GM19043 (cell line): ENCODE measurements around the gene ATP6V1G1.
"Not testable (repeated sequence)": the region's sequence is repeated elsewhere in the genome, so short reads cannot be mapped to it uniquely, and the experiment has no call there.

Experiments used
- ATAC-seq: cut with Tn5 transposase; IDR thresholded peaks from one replicate; pipeline ENCODE4 v1.9.1; 2021; ENCODE audit warnings: low read depth; ENCODE audit not compliant: unreplicated experiment

Gene ATP6V1G1

DNA sequence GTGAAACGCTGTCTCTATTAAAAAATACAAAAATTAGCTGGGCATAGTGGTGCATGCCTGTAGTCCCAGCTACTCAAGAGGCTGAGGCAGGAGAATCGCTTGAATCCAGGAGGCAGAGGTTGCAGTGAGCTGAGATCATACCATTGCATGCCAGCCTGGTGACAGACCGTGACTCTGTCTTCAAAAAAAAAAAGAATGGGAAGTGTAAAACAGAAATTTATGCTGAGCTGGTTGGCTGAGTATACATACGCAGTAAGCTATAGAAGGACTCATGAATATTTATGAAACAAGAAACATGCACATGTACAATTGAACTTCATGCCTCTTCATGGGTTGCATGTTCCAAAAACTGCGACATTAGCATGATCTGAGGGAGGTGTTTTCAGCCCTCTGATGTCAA lies 10.8 kb upstream of the ATP6V1G1 start:
- ATAC-seq, result not testable (repeated sequence)

DNA sequence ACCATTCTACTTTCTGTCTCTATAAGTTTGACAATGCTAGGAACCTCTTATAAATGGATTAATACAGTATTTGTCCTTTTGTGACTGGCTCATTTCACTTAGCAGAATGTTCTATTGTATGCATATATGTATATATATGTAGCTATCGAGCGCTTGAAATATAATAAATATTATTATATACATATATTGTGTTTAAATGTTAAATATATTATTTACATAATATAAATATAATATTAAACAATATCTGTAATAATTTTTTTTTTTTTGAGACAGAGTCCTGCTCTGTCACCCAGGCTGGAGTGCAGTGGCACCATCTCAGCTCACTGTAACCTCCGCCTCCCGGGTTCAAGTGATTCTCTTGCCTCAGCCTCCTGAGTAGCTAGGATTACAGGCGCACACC lies 9.4 kb upstream of the ATP6V1G1 start:
- not testable (repeated sequence) for ATAC-seq

DNA sequence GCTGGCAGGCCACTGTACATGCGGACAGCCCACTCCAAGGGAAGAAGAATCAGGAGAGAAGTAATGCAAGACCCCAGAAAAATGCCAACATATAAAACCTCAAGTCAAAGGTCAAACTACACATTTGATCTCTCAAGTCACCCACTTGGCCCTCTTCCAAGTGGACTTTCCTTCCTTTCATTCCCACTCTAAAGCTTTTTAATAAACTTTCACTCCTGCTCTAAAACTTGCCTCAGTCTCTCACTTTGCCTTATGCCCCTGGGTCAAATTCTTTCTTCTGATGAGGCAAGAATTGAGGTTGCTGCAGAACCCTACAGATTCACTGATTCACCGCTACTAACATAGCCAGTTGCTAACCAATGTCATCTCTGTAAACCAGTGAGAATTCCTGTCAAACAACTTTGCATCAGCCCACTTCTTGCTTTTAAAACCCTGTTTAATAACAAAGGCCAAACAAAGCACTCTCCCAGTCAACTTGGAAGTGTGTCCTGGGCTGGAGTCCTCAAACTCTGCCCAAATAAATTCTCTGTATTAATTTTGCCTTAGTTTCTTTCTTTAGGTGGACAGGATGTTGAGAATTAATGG lies 6.9 kb upstream of the ATP6V1G1 start:
- ATAC-seq, result no peak

DNA sequence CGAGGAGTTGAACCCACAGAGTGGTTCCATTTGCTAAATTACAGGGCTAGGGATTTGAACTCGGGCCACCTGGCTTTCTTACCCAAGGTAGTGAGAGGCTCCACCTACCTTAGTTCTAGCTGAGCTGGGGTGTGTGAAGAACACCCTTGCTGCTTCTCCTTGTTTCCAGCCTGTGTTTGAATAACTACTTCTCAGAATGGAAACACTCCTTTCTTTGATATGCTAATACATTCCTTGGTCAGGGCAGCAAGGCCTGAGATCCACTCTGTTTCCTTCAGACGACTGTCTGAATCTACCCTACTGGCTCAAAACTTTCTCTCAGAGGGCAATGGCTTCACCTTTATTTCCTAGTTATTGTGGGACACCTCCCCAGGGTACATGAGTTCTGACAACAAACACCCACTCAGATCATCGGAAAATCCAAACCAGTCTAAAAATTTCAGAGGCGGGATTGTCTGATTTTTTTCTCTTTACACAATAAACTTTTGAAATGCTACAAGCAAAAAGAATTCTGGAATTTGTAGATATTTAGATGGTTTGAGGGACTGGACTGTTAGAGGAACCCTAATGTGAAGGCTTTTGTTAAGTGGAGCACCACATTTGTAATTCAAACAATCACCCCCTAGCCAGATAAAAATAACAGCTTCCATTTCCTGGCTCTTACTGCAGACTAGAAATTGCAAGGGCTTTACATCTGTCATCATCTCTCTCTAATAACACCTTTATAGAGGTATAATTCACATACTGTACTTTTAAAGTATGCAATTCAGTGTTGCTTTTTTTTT lies 4.0 kb upstream of the ATP6V1G1 start:
- ATAC-seq, result no peak

DNA sequence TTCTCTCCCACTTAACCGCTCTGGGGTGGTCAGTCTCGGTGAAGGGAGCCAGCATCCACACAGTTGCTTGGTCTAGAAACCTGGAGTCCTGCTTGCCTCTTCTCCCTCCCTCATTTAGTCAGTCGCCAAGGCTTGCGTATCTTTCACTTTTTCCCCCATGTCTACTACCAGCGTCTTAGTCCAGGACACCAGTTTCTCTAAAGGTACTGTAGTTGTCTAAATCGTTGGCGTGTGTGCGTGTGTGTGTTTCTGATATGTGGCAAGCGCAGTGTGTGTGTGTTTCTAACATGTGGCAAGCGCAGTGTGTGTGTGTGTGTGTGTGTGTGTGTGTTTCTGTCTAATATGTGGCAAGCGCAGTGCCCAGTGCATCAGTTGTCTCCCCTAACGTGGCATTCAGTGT lies 641 bp downstream of the ATP6V1G1 start:
- no peak for ATAC-seq

DNA sequence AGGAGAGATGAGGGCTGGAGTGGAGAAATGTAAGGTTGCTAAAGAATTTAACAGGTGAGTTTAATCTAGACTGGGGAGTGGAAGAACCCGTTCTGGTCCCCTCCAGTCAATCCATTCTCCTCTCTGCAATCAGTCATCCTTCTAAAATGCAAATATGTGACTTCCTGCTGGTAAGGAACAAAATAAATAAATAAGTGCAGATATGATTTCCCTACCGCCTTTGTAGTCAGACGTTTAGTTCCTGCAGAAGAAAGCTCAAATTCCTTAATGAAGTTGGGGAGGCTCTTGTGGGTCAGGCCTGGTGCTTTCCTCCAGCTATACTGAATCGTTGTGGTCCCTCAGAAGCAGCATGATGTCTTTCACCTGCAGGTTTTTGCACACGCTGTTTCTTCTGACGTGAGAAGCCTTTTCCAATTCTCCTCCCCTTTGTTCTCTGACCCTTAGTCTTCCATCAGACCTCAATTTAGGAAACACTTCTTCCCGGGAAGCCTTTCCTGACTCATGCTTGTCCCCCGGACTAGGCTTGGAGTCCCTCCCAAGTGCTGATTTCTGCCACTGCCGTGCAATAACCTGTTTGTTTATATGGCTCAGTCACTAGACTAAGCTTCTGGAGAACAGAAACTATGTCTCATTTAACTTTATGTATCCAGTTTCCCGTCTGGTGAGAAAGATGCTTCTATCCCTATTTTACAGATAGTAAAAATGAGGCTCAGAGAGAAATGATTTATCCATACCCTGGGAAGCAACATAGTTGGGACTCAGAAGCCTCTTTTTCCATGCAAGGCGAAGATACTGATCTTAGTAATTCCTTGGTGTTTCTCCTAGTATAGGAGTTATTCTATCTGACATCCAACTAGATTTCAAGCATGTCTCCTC lies 1.3 kb downstream of the ATP6V1G1 start:
- no peak for ATAC-seq

DNA sequence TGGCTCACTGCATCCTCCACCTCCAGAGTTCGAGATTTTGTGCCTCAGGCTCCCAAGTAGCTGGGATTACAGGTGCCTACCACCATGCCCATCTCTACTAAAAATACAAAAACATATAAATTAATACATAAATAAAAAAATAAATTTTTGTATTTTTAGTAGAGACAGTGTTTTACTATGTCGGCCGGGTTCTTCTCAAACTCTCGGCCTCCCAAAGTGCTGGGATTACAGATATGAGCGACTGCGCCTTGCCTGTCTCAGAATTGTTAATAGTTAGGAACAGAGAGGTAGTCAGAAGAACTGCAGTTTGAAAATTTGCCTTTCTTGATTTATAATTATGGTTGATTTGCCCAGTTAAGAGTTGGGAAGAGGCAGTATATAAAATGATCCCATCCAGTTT lies 2.8 kb downstream of the ATP6V1G1 start:
- ATAC-seq, result no peak

DNA sequence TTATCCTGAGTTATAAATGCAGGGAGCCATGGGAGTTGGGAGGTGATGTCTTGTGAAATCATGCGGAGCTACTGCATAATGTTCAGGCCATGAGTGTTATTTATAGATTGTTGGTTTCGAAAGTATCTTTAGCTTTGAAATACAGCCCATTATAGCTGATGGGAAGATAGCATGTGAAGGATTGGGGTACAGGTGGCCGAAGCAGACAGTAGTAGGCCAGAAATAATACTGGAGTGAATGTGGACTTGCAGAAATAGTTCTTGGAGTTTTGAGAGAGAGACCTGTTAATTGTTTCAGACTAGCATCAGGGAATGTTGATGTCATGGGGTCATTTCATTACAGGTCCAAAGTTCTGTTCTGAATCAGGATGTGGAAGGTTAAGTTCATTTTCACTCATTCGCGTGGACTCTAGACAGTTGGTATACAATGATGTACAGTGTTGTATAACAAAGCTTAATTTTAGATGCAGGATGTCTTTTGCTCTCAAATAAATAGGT lies 3.8 kb downstream of the ATP6V1G1 start:
- ATAC-seq, result no peak

DNA sequence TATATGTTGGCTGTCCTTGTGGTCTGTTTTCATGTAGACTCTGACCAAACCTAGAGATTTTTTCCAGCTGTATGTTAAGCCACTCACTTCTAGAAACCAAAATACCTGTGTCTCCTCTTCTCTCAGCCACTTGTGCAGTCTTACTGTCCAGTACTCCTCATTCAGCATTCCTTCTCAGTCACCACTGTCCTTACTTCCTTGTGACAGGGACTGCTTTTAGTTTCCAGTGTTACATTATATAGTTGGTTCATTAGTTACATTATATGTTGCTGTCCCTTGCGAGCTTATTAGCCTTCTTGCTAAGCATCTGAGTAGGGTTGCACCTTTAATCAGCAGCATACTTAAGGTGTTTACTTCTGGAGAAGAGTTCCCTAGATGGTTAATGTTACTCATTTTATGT lies 4.3 kb downstream of the ATP6V1G1 start:
- ATAC-seq, result no peak

DNA sequence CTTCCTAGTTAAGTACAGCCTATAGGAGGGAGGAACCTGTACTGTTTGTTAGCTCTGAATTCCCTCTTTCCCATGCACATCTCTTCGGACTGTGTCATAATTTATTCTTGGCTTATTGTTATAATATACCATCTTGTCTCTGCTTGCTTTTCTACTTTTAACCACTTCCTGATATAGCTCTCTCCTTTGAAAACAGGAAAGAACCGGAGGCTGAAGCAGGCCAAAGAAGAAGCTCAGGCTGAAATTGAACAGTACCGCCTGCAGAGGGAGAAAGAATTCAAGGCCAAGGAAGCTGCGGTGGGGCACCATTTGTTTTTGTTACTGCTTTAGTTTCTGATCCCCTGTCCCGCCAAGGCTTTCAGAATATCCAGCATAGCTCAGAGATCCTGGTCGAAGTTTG lies 4.8 kb downstream of the ATP6V1G1 start:
- peak; percentile 25 for ATAC-seq

DNA sequence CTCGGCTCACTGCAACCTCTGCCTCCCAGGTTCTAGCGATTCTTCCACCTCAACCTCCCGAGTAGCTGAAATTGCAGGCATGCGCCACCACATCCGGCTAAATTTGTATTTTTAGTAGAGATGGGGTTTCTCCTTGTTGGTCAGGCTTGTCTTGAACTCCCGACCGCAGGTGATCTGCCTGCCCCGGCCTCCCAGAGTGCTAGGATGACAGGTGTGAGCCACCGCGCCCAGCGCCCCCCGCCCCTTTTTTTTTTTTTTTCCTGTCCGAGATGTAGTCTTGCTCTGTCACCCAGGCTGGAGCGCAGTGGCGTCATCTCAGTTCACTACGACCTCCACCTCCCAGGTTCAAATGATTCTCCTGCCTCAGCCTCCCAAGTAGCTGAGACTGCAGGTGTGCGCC lies 6.6 kb downstream of the ATP6V1G1 start:
- no peak for ATAC-seq

DNA sequence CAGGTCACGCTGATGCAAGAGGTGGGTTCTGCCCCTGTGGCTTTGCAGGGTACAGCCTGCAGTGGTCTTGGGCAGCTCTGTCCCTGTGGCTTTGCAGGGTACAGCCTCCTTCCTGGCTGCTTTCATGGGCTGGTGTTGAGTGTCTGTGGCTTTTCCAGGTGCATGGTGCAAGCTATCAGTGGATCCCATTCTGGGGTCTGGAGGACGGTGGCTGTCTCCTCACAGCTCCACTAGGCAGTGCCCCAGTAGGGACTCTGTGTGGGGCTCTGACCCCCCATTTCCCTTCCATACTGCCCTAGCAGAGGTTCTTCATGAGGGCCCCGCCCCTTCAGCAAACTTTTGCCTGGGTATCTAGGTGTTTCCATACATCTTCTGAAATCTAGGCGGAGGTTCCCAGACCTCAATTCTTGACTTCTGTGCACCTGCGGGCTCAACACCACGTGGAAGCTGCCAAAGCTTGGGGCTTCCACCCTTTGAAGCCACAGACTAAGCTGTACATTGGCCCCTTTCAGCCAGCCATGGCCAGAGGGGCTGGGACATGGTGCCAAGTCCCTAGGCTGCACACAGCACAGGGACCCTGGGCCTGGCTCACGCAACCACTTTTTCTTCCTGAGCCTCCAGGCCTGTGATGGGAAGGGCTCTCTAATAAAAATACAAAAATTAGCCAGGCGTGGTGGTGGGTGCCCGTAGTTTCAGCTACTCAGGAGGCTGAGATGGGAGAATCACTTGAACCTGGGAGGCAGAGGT lies 13.1 kb downstream of the ATP6V1G1 start:
- ATAC-seq, result not testable (repeated sequence)

DNA sequence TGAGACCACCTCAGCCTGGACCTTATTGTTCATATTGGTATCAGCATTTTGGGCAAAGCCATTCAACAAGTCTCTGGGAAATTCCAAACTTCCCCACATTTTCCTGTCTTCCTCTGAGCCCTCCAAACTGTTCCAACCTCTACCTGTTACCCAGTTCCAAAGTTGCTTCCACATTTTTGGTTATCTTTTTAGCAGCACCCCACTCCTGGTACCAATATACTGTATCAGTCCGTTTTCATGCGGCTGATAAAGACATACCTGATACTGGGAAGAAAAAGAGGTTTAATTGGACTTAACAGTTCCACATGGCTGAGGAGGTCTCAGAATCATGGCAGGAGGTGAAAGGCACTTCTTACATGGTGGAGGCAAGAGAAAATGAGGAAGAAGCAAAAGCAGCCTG lies 14.2 kb downstream of the ATP6V1G1 start:
- ATAC-seq, result not testable (repeated sequence)

DNA sequence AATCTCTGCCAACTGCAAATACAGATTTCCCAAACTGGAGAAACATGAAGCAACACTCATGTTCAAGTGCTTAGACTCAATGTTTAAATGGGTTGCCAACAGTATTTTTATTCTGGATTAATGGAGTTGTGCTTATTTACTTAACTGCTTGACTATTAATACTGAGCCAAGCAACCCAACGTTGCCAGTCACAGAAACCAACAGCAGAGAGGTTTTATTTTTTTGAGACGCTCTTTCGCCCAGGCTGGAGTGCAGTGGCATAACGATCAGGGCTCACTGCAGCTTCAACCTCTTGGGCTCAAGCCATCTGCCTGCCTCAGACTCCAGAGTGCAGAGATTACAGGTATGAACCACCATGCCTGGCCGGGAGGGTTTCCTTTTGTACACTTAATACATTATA lies 15.1 kb downstream of the ATP6V1G1 start:
- ATAC-seq, result no peak

DNA sequence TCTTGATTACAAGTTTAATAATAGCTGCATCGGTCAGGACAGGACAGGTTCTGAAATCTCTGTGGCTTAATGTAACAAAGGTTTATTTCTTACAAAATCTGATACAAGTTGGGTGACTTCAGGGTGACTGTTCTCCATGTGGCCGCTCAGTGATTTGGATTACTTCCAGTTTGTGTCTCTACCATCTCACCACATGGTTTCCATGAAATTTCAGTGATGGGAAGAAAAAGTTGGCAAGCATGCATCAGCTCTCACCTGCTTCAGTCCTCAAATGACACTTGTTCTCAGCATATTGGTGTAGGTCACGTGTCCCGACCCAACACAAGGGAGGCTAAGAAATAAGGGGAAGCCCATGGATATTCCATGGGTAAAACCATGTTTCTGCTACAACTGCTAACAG lies 15.7 kb downstream of the ATP6V1G1 start:
- no peak for ATAC-seq

DNA sequence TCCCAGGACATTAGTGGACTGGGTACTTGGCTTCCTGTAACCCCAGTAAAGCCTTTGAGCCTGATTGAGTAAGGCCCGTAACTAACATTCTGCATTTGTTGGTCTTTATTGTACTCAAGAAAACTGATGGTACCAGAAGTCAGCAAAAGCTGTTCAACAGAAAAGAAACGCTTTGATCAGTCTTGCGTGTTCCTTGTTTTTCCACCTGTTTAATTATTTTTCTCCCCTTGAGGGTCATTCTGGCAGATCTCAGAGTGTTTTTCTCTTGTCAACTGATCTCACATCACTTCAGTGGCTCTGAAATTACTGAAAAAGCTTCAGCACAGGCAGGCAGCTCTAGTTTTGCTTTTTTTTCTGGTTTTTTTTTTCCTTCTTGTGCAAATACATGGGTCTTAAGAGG lies 17.4 kb downstream of the ATP6V1G1 start:
- no peak for ATAC-seq

DNA sequence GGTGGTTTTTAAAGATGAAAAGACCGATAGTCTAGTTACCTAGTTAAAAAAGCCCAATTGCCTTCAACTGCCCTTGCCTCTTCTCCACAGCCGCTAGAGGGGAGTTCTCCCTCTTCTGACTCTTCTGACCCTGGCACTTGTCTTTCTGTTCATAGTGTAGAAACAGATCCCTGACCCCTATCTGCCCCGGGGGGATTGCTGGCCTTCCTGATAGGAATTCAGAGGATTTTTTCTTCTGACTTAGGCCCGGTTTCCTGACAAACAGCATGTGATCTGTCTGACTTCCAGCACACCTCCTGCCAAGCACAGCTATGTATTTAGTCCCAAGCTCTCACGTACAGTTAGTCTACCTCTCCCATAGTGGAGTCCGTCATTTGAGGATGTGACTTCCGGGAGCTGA lies 18.5 kb downstream of the ATP6V1G1 start:
- no peak for ATAC-seq

DNA sequence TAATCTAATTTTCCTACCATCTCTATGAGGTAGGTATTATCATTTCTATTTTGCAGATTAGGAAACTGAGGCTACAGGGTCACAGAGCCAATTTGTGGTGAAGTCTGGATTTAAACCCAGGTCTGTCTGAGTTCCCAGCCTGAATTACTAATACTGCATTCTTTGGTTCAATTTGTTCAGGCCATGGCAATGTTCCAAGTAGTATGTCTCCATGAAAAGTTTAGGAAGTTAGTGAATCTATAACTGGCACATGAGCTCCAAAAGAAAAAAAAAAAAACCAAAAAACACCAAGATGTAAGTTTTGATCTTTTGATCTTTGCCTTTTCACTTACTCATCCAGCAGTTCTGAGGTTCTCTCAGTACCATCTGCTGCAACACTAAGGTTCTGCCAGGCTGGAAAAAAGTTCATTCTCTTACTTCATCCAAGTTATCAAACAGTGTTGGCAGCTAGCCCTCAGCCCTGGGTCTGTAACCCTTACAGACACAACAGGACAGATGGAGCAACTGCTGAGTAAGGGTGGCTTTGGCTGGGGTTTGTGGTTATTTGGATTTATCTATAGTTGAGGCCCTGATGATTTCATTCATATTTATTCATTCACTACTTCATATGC lies 19.1 kb downstream of the ATP6V1G1 start:
- ATAC-seq, result no peak

DNA sequence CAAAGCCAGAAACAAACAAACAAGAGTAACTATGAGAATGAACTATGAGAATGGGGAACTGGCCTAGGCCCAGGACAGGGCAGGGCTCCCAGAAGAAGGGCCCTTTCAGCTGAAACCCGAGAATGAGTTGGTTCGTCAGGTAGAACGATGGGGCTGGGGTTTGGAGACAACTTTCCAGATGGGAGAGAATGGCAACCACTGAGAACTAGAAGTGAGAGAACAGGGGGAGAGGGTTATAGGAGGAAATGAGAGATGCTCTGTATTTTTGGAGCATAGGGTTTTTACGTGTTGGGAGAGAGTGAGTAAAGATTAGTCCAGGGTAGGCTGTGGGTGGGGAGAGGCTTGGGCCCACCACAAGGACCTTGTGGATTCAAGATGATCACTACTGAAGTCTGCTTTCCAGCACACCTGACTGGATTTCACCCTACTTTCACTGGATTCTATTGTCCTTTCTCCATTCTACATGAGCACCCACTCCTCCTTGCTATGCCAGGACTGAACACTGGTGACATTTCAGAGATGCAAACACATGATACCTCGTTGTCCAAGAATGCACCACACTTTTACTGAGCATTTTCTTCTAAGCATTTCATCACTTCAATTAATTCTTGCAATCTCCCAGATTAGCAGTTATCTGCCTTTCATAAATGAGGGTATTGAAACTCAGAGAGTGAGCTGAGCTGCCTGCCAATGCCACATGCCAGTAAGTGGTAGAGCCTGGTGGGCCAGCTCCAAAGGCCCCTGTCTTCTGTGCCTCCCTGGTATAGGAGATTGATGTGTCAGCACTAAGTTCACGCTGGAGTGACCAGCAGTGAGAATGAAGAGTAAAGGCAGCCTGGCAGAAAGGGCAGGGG lies 20.3 kb downstream of the ATP6V1G1 start:
- ATAC-seq, result peak; percentile 45

DNA sequence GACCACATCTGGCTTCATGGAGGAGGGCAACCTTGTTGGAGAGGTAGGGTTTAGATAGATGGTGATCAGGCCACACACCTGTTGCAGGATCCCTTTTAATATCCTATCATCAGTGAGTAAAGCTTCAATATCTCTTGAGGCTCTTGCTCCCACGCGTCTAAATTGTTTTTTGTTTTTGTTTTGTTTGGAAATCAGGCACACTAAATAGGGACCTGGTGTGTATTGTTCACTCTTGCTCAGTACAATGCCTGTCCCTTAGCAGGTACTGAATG lies 20.9 kb downstream of the ATP6V1G1 start:
- no peak for ATAC-seq
